H4 (cell line): ENCODE measurements around the gene RNF169. TPM values are rescaled to one million over a fixed set of nuclear protein-coding genes. Genes with fewer than 3 reads are reported as not detected.
"Not testable (repeated sequence)": the region's sequence is repeated elsewhere in the genome, so short reads cannot be mapped to it uniquely, and the experiment has no call there.

ENCODE experiments used
- DNase-seq: peaks from one replicate; pipeline ENCODE4 v3.0.0-alpha.2; 2015; ENCODE audit warnings: low spot score
- total RNA-seq: library from RNA; depleted of rRNA; stranded (reverse); fragments of >200 nt; shearing (Covaris generic); gene quantifications from 2 replicates; pipeline ENCODE4 v1.2.3, GENCODE V29; 2014

The RNF169 gene
- total RNA-seq, 1 experiment from 2014 or later, result 8.3 TPM

DNA sequence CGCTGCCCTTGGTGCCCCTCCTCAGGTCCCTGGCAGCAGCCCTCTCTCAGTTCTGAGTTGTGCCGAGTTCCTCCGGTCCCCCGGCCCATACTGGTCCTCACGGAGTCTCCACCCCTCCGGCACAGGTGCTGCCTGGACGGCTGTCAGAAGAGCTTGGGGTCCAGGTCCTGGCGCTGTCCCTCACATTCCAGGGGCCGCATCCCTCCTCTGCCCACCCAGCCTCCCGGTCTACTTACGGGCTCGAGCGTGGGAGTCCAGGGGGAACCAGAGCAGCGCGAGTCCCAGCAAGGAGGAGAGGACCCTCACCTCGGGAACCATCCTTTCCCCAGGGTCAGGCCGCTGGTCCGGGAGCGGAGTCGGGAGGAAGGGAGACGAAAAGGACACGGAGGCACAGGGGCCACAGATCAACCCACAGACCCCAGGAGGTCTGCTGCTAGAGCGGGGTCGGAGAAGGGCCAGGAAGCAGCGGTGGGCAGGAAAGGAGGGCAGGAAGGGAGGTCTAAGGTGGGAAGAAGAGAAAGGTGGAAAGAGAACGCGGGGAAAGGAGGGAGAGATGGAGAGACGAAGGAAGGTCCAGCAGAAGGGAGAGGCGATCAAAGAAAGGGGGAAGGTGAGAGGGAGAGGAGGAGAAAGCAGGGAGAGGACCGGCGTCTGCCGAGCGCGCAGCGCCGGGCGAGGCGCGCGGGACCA lies 17.9 kb upstream of the RNF169 start:
- no peak for DNase-seq

GRCh38 chr11:74731301-74732094 lies 17.2 kb upstream of the RNF169 start, which contains the start of gene CHRDL2:
Gene CHRDL2, minus strand, starts transcription at chr11:74731426. Its CDS starts 538 bp downstream, at chr11:74730888.
- DNase-seq, result no peak

GRCh38 chr11:74734559-74734925 lies 14.1 kb upstream of the RNF169 start:
- DNase-seq, result no peak

GRCh38 chr11:74735365-74735928 lies 13.2 kb upstream of the RNF169 start:
- DNase-seq, result no peak

DNA sequence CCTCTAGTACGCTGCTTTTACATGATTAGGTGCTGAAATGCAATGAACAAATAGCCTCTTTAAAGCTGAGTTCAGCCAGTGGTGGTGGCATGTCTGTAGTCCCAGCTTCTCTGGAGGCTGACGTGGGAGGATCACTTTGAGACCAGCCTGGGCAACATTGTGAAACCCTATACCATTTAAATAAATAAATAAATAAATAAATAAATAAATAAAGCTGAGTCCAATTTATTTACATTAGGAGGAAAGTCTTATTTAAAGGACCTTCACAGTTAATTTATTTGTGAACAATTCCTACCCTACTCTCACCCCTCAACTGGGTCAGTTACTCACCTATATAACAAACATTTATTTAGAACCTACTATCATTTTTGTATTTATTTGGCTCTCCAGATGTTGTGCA lies 12.6 kb upstream of the RNF169 start:
- no peak for DNase-seq

GRCh38 chr11:74739546-74740270 lies 8.9 kb upstream of the RNF169 start:
- DNase-seq, result peak; percentile 63

- DNase-seq, result no peak
These were observed 6.6 kb upstream of the RNF169 start for GRCh38 chr11:74742070-74742469.

- DNase-seq, result no peak
These were observed 5.0 kb upstream of the RNF169 start for GRCh38 chr11:74743640-74744039.

- no peak for DNase-seq
These were observed 4.4 kb upstream of the RNF169 start for GRCh38 chr11:74744277-74744676.

DNA sequence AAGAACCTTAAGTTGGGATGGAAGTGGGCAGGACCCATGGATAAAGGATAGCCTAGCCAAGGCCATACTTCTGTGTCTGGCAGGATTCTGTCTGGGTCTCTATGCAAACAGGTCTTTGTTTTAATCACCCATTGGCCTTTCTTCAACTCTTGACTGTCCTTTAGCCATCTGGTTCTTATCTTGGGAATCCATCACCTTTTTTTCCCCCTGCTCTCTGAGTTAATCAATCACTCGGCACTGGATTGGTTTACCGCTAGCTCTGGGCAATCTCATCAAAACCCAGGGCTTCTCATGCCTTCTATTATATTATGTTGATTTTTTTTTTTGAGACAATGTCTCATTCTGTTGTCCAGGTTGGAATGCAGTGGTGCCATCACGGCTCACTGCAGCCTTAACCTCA lies 1.8 kb upstream of the RNF169 start:
- DNase-seq, result no peak

DNA sequence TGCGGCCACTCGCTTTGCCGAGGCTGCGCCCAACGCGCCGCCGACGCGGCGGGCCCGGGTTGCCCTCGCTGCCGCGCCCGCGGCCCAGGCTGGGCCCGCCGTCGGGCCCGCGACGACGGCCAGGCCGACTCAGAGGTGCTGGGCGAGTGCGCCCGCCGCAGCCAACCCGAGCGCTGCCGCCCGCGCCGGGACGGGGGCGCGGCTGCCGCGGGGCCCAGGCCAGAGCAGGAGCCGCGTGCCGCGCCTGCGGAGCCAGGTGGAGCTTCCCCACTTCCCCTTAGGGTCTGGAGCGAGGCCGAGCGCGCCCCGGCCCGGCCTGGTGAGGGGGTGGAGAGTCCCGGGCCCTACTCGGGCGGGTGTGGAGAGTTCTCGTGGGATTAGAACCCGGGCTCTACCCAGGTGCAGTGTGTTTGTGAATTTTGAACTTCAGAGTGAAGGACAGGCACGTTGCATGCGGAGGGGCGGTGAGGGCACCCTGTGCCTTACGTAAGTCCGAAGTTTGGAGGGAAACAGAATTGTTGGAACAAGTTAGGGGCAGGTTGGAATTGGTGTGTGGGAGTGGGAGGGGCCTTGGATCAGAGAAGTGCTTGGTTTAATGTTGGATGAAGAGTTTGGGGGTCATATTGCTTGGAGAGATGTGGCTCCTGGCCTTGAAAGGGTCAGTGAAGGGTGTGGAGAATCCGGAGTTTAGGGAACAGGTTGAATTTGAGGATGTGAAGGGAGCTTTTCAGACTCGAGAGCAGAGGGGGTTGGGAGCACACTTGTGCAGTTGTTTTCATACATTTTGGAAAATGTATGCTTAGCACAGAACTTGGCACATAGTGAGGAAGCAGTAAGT lies 697 bp downstream of the RNF169 start:
- DNase-seq, result peak; percentile 21

DNA sequence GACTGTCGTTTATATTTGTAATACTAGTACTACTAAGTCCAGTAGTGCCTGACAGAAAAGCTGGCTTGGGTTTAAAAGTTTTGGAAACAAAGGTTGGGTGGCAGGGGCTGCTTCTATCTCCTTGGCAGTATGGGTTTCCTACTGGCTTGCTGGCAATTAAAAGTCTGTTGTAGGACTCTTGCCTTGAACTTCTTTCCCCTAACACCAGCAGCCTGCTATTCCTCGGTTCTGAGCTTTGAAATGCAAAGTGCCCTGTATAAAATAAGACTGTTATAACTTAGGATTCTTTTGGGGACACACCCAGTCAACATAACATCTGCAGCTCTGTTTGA lies 1.3 kb downstream of the RNF169 start:
- DNase-seq, result no peak

- not testable (repeated sequence) for DNase-seq
These were observed 1.9 kb downstream of the RNF169 start for GRCh38 chr11:74750598-74750997.

DNA sequence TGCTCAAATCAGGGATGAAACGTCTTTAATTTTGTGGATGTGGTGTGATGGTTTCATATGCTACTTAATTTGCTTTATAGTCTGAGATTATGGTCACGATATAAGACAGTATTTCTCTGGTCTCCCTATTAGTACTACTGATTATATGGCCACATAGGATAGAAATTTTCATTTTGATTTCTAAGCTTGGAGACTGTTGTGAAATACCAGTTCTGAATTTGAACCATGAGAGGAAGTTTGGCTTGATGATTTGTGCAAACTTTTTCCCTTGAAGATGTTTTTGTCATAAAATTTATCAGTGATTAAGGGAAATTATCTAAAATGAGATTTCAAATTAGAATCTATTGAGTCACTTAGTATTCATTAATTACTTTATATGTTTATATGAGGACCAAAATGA lies 2.7 kb downstream of the RNF169 start:
- DNase-seq, result no peak

GRCh38 chr11:74754507-74755252 lies 6.0 kb downstream of the RNF169 start:
- DNase-seq, result peak; percentile 66

DNA sequence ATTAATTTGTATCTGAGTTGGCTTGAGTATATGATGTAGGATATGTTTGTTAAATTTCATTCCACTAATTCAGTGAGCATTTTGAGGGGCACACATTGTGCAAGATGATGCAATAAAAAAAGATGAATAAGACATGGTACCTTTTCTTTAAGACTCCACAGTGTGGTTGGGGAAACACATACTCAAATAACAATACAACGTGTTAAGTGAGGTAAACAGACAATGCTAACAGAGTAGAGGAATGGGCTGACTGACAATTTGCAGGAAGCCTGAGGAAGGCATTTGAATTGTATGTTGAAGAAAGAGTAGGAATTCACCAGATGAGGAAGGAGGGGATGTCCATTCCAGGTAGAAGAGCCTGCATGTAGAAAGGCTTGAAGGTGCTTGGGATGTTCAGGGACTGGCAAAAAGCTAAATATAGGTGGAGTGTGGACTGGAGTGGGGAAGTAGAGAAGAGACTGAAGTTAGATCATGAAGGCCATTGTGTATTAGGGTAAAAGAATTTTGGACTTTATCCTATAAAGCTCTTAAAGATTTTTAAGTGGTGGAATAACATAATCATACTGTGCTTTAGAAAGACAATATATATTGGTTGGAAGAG lies 6.8 kb downstream of the RNF169 start:
- DNase-seq, result no peak

GRCh38 chr11:74756571-74756970 lies 7.9 kb downstream of the RNF169 start:
- DNase-seq, result no peak

GRCh38 chr11:74766905-74767304 lies 18.3 kb downstream of the RNF169 start:
- DNase-seq, result no peak

DNA sequence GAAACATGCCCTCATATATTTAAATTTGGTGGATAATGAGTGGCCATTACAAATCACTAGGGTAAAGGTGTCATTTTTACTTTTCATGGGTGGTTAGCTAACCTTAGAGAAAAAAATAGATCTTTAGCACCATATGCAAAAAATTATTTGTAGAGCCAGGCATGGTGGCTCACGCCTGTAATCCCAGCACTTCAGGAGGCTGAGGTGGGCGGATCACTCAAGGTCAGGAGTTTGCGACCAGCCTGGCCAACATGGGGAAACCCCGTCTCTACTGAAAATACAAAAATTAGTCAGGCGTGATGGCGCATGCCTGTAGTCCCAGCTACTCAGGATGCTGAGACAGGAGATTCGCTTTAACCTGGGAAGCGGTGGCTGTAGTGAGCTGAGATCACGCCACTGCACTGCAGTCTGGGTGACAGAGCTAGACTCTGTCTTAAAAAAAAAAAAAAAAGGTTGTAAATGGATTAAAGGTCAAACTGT lies 19.6 kb downstream of the RNF169 start:
- DNase-seq, result not testable (repeated sequence)

GRCh38 chr11:74769055-74769707 lies 20.5 kb downstream of the RNF169 start:
- no peak for DNase-seq
